Measurements from ENCODE around the gene RRP1. TPM values are rescaled to one million over a fixed set of nuclear protein-coding genes. Genes with fewer than 3 reads are reported as not detected.

Gene RRP1
- total and polyA plus RNA-seq, 9 of the 15 experiments (the other 6 are each of a cell fraction or from before 2014, with no cell fraction given) = 0.89 to 105 (median 51.6) TPM

- ChIA-PET POLR2A (interaction anchor here (0.8 to 0.9 kb wide), 2 partner anchors 14 to 18 kb away, joined by 3 read pairs; no protein-coding TSS in a partner anchor), CTCF (ENCODE audit: low intra/inter-chr PET ratio) (no interaction called here)
- no peaks in the 10 kb centered on the region for H3K79me2 ChIP-seq (ENCODE audit: control insufficient read depth, insufficient read depth, low read length)
- H3K9me3 ChIP-seq (replicated peaks; ENCODE audit: control insufficient read depth, insufficient read depth, low read depth, low read length) = no peaks in the 10 kb centered on the region
- ATAC-seq (no peak), DNase-seq (ENCODE audit: extremely low read depth in 1 of 4, low spot score in 3 of 4) (no peak), FAIRE-seq (no peak)
- WGBS (ENCODE audit: insufficient coverage, low coverage, missing lambda C conversion rate) = 67% methylated on average over 14 of the region's 14 CpGs
- no peak overlapping the region for H3K4me2 ChIP-seq (ENCODE audit: insufficient read depth, low read length)
- no peak overlapping the region for H3K27ac ChIP-seq (ENCODE audit: extremely low read depth, low read depth, low read length)
- H3K4me1 ChIP-seq (replicated peaks in 1 of 2; ENCODE audit: control insufficient read depth in 2 of 2, insufficient read depth in 2 of 2, low read length in 2 of 2) = peaks cover 9 to 38% of the 10 kb centered on the region in 2 experiments
- no peaks in the 10 kb centered on the region for H3K27me3 ChIP-seq (ENCODE audit: control insufficient read depth in 2 of 2, insufficient read depth in 2 of 2, low read length in 2 of 2)
- H3K4me3 ChIP-seq = no peak overlapping the region
- no peaks in the 10 kb centered on the region for H3K9me1 ChIP-seq (ENCODE audit: control insufficient read depth, insufficient read depth, low read length)
- H2AFZ ChIP-seq (ENCODE audit: low read depth, low read length) = no peak overlapping the region
- in situ Hi-C loops (cut with MboI) = no loop called here
- no peaks in the 10 kb centered on the region for H3K36me3 ChIP-seq (ENCODE audit: control insufficient read depth, insufficient read depth, low read length)
- H4K20me1 ChIP-seq (replicated peaks; ENCODE audit: control insufficient read depth, insufficient read depth, low read length) = no peaks in the 10 kb centered on the region
- BruUV-seq (replicated peaks) = no TSS peak
- intact Hi-C loops (cut with micrococcal nuclease) = no loop called here
- peak overlapping the region in 1 of 2 experiments; percentile 2; a peak in 1 of 4 replicates for H3K9ac ChIP-seq (ENCODE audit: insufficient read depth in 1 of 2, low read depth in 2 of 2, low read length in 2 of 2)
- TF ChIP-seq ZNF398 (CRISPR knock-in tag; IDR thresholded peaks at IDR 0.05) (no peak), ZNF586 (CRISPR knock-in tag; conservative IDR thresholded peaks at IDR 0.05) (no peak), GTF2F1 (IDR thresholded peaks at IDR 0.05; ENCODE audit: low read depth, low read length) (no peak), CBFA2T2 (conservative IDR thresholded peaks at IDR 0.05) (no peak), PTRF (tag; IDR thresholded peaks at IDR 0.05) (no peak), SRSF7 (optimal IDR thresholded peaks at IDR 0.05; ENCODE audit: low read depth, low read length) (no peak), MYNN (IDR thresholded peaks at IDR 0.05) (no peak), MYNN (CRISPR knock-in tag; IDR thresholded peaks at IDR 0.05) (no peak), ZNF347 (CRISPR knock-in tag; IDR thresholded peaks at IDR 0.05; ENCODE audit: low read depth) (no peak), ZNF407 (IDR thresholded peaks at IDR 0.05; ENCODE audit: low read depth) (no peak)
Observed at GRCh38 chr21:43832158-43832550, 42.8 kb downstream of the RRP1 start.

Data from K562 (cell line).